ENCODE measurements around the gene SERPINB6.

GRCh38 chr6:2962004-2962403 lies 9.4 kb downstream of the SERPINB6 start:
- TF ChIP-seq CTCF (IDR thresholded peaks at IDR 0.05; ENCODE audit: low read depth, low read length) (no peak), EZH2phosphoT487 (IDR thresholded peaks at IDR 0.05; ENCODE audit: low read depth) (no peak)

Data from OCI-LY3 (cell line).